Vagina (tissue), 2 donors: ENCODE data around the gene ADAMTS17. TPM values are rescaled to one million over a fixed set of nuclear protein-coding genes. Genes with fewer than 3 reads are reported as not detected.

Source experiments
- DNase-seq, 2 donors: peaks; one replicate each; pipeline ENCODE4 v3.0.0-alpha.2; 2017; ENCODE audit errors: extremely low spot score in 2 of 2
- H3K27ac ChIP-seq: fragments of 200-600 bp; sonication (generic); one replicate; pipeline ENCODE4 v1.5.1; 2019
- H3K27me3 ChIP-seq: fragments of 200-600 bp; sonication (generic); one replicate; pipeline ENCODE4 v1.5.1; 2019
- H3K36me3 ChIP-seq, 2 donors: fragments of 200-600 bp; sonication (generic); one replicate each; pipeline ENCODE4 v1.5.1; 2017 to 2019
- H3K4me1 ChIP-seq: fragments of 200-600 bp; sonication (generic); one replicate; pipeline ENCODE4 v1.5.1; 2019
- H3K4me3 ChIP-seq, 2 donors: fragments of 200-600 bp; sonication (generic); 1 replicate in 1 of 2; 2 replicates in 1 of 2; pipeline ENCODE4 v1.5.1; 2016 to 2019
- H3K9me3 ChIP-seq: fragments of 200-600 bp; sonication (generic); one replicate; pipeline ENCODE4 v1.5.1; 2019
- CTCF ChIP-seq, 3 experiments: fragments of 450-650 bp in 2 of 3; fragments of 200-600 bp in 1 of 3; sonication (generic) in 1 of 3; IDR thresholded peaks; one replicate each; pipeline ENCODE4 v1.5.1; 2017 to 2019; ENCODE audit warnings: antibody characterized with exemption in 3 of 3, mild to moderate bottlenecking in 2 of 3, moderate library complexity in 2 of 3
- POLR2A ChIP-seq, 2 donors: fragments of 450-650 bp; IDR thresholded peaks; one replicate each; pipeline ENCODE4 v1.6.1; 2017; ENCODE audit warnings: antibody characterized with exemption in 2 of 2, mild to moderate bottlenecking in 2 of 2, moderate library complexity in 2 of 2
- POLR2AphosphoS5 ChIP-seq, 2 donors: sonication (generic); formaldehyde crosslinking; IDR thresholded peaks; one replicate each; pipeline ENCODE4 v1.9.0; 2017; ENCODE audit warnings: antibody characterized with exemption in 2 of 2, mild to moderate bottlenecking in 2 of 2, low read depth in 1 of 2; ENCODE audit not compliant: insufficient read depth in 1 of 2
- intact Hi-C: fragments of 100-400 bp; cut with DNase I; formaldehyde crosslinking; loops from one replicate; pipeline ENCODE4 v1.15.1; 2023
- total RNA-seq: library from RNA; depleted of rRNA; stranded (reverse); fragments of >200 nt; gene quantifications from one replicate; pipeline ENCODE4 v1.2.3, GENCODE V29; 2016

Gene ADAMTS17
- total RNA-seq, 1 donor from 2014 or later = 16.0 TPM

DNA sequence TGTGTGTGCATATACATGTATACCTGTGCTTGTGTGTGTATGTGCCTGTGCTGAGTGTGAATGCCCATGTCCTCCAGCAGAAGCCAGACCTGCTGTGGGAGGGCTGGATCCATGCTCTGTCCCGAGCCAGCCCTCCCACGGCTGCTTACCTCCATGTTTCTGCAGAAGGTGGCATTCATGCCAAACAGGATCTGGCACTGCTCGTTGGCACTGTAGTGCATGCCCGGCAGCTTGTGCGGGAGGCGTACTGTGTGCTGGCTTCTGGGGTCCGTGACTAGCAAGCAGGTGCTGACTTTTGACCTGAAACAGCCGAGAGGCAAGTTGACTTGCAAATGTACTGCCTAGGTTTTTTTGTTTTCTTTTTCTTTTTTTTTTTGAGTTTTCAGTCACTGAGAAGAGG is 189.3 kb downstream of the ADAMTS17 start:
- TF ChIP-seq POLR2AphosphoS5 (IDR thresholded peaks at IDR 0.05; ENCODE audit: insufficient read depth in 1 of 2, low read depth in 1 of 2) = no peak
- TF ChIP-seq CTCF (IDR thresholded peaks at IDR 0.05) = no peak
- no peak for TF ChIP-seq POLR2A (IDR thresholded peaks at IDR 0.05)

GRCh38 chr15:100150906-100151305 is 190.9 kb downstream of the ADAMTS17 start:
- Histone ChIP-seq H3K9me3 (no peaks in the 10 kb centered on the region), H3K36me3 (no peaks in the 10 kb centered on the region), H3K27me3 (no peaks in the 10 kb centered on the region), H3K4me1 (no peaks in the 10 kb centered on the region), H3K4me3 (no peak overlapping the region), H3K27ac (no peak overlapping the region)
- no peak for DNase-seq
- intact Hi-C loops = no loop called here
- no peak for TF ChIP-seq POLR2A (IDR thresholded peaks at IDR 0.05)
- TF ChIP-seq POLR2AphosphoS5 (IDR thresholded peaks at IDR 0.05; ENCODE audit: insufficient read depth in 1 of 2, low read depth in 1 of 2) = no peak
- no peak for TF ChIP-seq CTCF (IDR thresholded peaks at IDR 0.05)

More for the DNA sequence above, 189.3 kb downstream of the ADAMTS17 start:
- Histone ChIP-seq H3K27ac (no peak overlapping the region), H3K4me1 (no peaks in the 10 kb centered on the region), H3K4me3 (no peak overlapping the region), H3K27me3 (no peaks in the 10 kb centered on the region), H3K9me3 (no peaks in the 10 kb centered on the region), H3K36me3 (no peaks in the 10 kb centered on the region)
- DNase-seq = no peak
- intact Hi-C loops = no loop called here

DNA sequence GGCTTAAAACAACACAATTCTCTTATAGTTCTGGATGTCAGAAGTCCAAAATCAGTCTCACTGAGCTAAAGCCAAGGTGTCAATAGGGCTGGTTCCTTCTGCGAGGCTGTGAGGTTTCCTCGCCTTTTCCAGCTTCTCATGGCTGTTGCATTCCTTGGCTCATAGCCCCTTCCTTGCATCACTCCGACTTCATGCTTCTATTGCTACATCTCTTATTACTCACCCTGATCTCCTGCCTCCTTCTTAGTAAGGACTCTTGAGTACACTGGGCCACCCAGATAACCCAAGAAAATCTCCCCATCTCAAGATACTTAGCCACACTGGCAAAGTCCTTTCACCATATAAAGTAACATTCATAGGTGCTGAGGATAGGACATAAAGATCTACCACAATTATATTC is 193.9 kb downstream of the ADAMTS17 start:
- H3K36me3 ChIP-seq = no peaks in the 10 kb centered on the region
- H3K27ac ChIP-seq = no peak overlapping the region
- TF ChIP-seq CTCF (IDR thresholded peaks at IDR 0.05) (no peak), POLR2AphosphoS5 (IDR thresholded peaks at IDR 0.05; ENCODE audit: insufficient read depth in 1 of 2, low read depth in 1 of 2) (no peak), POLR2A (IDR thresholded peaks at IDR 0.05) (no peak)
- no peak for DNase-seq
- no peaks in the 10 kb centered on the region for H3K9me3 ChIP-seq
- intact Hi-C loops = no loop called here
- no peaks in the 10 kb centered on the region for H3K27me3 ChIP-seq
- no peaks in the 10 kb centered on the region for H3K4me1 ChIP-seq
- H3K4me3 ChIP-seq = no peak overlapping the region

- Histone ChIP-seq H3K4me1 (peaks cover 14% of the 10 kb centered on the region), H3K4me3 (no peak overlapping the region), H3K27me3 (no peaks in the 10 kb centered on the region), H3K27ac (no peak overlapping the region), H3K9me3 (no peaks in the 10 kb centered on the region), H3K36me3 (no peaks in the 10 kb centered on the region)
- no peak for TF ChIP-seq CTCF (IDR thresholded peaks at IDR 0.05)
- no peak for DNase-seq
- intact Hi-C loops = no loop called here
Measured at GRCh38 chr15:100143378-100143777, 198.4 kb downstream of the ADAMTS17 start.

DNA sequence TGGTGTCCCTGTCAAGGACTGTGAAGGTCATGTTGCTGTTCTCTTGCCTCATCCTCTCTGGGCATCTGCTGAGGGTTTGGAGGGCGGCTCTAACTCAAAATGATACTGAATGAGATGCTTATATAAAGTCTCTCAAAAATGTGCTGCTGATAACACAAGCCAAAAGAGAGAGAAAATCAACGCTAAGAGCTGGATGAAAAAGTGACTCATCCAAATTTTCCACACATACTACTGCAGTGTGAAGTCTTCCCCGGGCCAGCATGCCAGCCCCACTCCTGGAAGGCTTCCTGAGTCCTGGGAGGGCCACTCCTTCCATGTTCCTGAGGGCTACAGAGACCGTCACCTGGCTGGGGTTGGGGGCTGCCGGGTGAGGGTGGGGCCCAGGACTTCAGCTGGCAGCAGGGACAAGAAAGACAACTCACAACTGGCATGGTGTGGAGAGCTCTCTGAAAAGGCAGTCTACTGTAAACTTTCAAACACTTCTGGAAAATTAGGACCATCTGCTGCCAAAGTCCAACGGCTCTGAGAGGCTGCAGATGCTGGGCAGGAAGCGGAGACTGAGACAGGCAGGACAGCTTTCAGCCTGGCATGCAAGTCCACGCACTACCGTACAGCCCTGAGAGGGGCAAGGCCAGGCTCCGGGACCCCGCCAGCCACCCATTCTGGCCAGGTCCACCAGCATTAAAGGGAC is 200.3 kb downstream of the ADAMTS17 start:
- Histone ChIP-seq H3K36me3 (no peaks in the 10 kb centered on the region), H3K9me3 (no peaks in the 10 kb centered on the region), H3K4me3 (no peak overlapping the region), H3K4me1 (peaks cover 14% of the 10 kb centered on the region), H3K27me3 (no peaks in the 10 kb centered on the region), H3K27ac (no peak overlapping the region)
- DNase-seq = no peak
- no peak for TF ChIP-seq POLR2AphosphoS5 (IDR thresholded peaks at IDR 0.05; ENCODE audit: insufficient read depth in 1 of 2, low read depth in 1 of 2)
- no peak for TF ChIP-seq POLR2A (IDR thresholded peaks at IDR 0.05)
- no peak for TF ChIP-seq CTCF (IDR thresholded peaks at IDR 0.05)
- intact Hi-C loops = no loop called here
